SK-N-SH treated with all-trans-retinoic acid at 6 μM for 48 hours (cell line): ENCODE measurements around the gene CHFR.

Experiments used
- ATAC-seq: fragments of 200-7000 bp; cut with Tn5 transposase; 3 replicates; pipeline ENCODE4 v1.9.1; 2020; ENCODE audit warnings: mild to moderate bottlenecking, moderate library complexity
- ARNTL ChIP-seq: fragments of 450-650 bp; formaldehyde crosslinking; IDR thresholded peaks from 2 replicates; pipeline ENCODE4 v1.5.0; 2020; ENCODE audit warnings: low read depth, mild to moderate bottlenecking, moderate library complexity, borderline replicate concordance
- BACH2 ChIP-seq: fragments of 250-450 bp; sonication (Bioruptor Pico); IDR thresholded peaks from 2 replicates; pipeline ENCODE4 v1.9.0; 2021; ENCODE audit warnings: mild to moderate bottlenecking, borderline replicate concordance
- CSDC2 ChIP-seq: fragments of 250-450 bp; sonication (Bioruptor Pico); IDR thresholded peaks from 2 replicates; pipeline ENCODE4 v1.5.0; 2020; ENCODE audit warnings: mild to moderate bottlenecking, moderate library complexity
- ESRRG ChIP-seq: fragments of 250-450 bp; sonication (Bioruptor Pico); IDR thresholded peaks from 2 replicates; pipeline ENCODE4 v1.6.1; 2021; ENCODE audit warnings: mild to moderate bottlenecking
- GLIS3 ChIP-seq: fragments of 250-450 bp; sonication (Bioruptor Pico); IDR thresholded peaks from 2 replicates; pipeline ENCODE4 v1.5.0; 2020; ENCODE audit warnings: mild to moderate bottlenecking, moderate library complexity
- ISL1 ChIP-seq: fragments of 250-450 bp; sonication (Bioruptor Pico); IDR thresholded peaks from 2 replicates; pipeline ENCODE4 v2.1.2; 2022; ENCODE audit warnings: mild to moderate bottlenecking, moderate library complexity
- OSR1 ChIP-seq: fragments of 250-450 bp; sonication (Bioruptor Pico); IDR thresholded peaks from 2 replicates; pipeline ENCODE4 v1.8.0; 2022; ENCODE audit warnings: moderate library complexity, mild to moderate bottlenecking, inconsistent platforms
- PPARA ChIP-seq: fragments of 250-450 bp; sonication (Bioruptor Pico); IDR thresholded peaks from 2 replicates; pipeline ENCODE4 v1.5.0; 2020; ENCODE audit warnings: mild to moderate bottlenecking, borderline replicate concordance
- RARB ChIP-seq: fragments of 250-450 bp; sonication (Bioruptor Pico); IDR thresholded peaks from 2 replicates; pipeline ENCODE4 v1.8.0; 2021; ENCODE audit warnings: mild to moderate bottlenecking, moderate library complexity
- TCF4 ChIP-seq: fragments of 250-450 bp; sonication (Bioruptor Pico); IDR thresholded peaks from 2 replicates; pipeline ENCODE4 v1.8.0; 2021; ENCODE audit warnings: mild to moderate bottlenecking, moderate library complexity, borderline replicate concordance
- TOX ChIP-seq: fragments of 250-450 bp; sonication (Bioruptor Pico); IDR thresholded peaks from 2 replicates; pipeline ENCODE4 v1.8.0; 2021; ENCODE audit warnings: mild to moderate bottlenecking, moderate library complexity, borderline replicate concordance
- ZC3H10 ChIP-seq: fragments of 250-450 bp; sonication (Bioruptor Pico); IDR thresholded peaks from 2 replicates; pipeline ENCODE4 v1.5.1; 2021; ENCODE audit warnings: mild to moderate bottlenecking, moderate library complexity
- ZFP3 ChIP-seq: fragments of 250-450 bp; sonication (Bioruptor Pico); IDR thresholded peaks from 2 replicates; pipeline ENCODE4 v1.5.0; 2020; ENCODE audit warnings: mild to moderate bottlenecking, moderate library complexity
- ZNF70 ChIP-seq: fragments of 450-650 bp; formaldehyde crosslinking; IDR thresholded peaks from 2 replicates; pipeline ENCODE4 v1.5.0; 2020; ENCODE audit warnings: mild to moderate bottlenecking, moderate library complexity
- ZNF8 ChIP-seq: fragments of 450-650 bp; formaldehyde crosslinking; IDR thresholded peaks from 2 replicates; pipeline ENCODE4 v1.5.0; 2020; ENCODE audit warnings: mild to moderate bottlenecking, moderate library complexity
- TF ChIP-seq, protein P1 (sequence below): fragments of 250-450 bp; sonication (Bioruptor Pico); IDR thresholded peaks from 2 replicates; pipeline ENCODE4 v1.8.0; 2020; ENCODE audit warnings: mild to moderate bottlenecking, moderate library complexity, borderline replicate concordance
- TF ChIP-seq, protein P2 (sequence below): fragments of 250-450 bp; sonication (Bioruptor Pico); IDR thresholded peaks from 2 replicates; pipeline ENCODE4 v1.5.1; 2020; ENCODE audit warnings: low read depth, mild to moderate bottlenecking, moderate library complexity
- TF ChIP-seq, protein P3 (sequence below): fragments of 250-450 bp; sonication (Bioruptor Pico); IDR thresholded peaks from 2 replicates; pipeline ENCODE4 v1.5.1; 2021; ENCODE audit warnings: mild to moderate bottlenecking, moderate library complexity
- TF ChIP-seq, protein P4 (sequence below): fragments of 250-450 bp; sonication (Bioruptor Pico); IDR thresholded peaks from 2 replicates; pipeline ENCODE4 v1.5.0; 2020; ENCODE audit warnings: mild to moderate bottlenecking, moderate library complexity
- TF ChIP-seq, protein P5 (sequence below): fragments of 250-450 bp; sonication (Bioruptor Pico); IDR thresholded peaks from 2 replicates; pipeline ENCODE4 v1.8.0; 2021; ENCODE audit warnings: low read depth, mild to moderate bottlenecking, moderate library complexity, borderline replicate concordance

The CHFR gene

DNA sequence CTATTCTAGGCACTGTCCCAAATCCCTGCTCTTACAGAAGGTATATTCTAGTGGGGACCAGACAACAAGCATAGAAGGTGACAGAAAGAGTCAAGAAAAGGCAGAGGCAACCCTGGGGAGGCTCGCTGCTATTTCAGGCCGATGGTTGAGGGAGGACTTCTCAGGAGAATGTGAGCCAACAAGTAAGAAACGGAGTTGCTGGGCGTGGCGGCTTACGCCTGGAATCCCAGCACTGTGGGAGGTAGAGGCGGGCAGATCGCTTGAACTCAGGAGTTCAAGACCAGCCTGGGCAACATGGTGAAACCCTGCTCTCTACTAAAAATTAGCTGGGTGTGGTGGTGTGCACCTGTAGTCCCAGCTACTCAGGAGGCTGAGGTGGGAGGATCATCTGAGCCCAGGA is 54.1 kb downstream of the CHFR start:
- no peak for ATAC-seq
- no peak for TF ChIP-seq TCF4 (CRISPR knock-in tag)
- TF ChIP-seq, protein P1, sequence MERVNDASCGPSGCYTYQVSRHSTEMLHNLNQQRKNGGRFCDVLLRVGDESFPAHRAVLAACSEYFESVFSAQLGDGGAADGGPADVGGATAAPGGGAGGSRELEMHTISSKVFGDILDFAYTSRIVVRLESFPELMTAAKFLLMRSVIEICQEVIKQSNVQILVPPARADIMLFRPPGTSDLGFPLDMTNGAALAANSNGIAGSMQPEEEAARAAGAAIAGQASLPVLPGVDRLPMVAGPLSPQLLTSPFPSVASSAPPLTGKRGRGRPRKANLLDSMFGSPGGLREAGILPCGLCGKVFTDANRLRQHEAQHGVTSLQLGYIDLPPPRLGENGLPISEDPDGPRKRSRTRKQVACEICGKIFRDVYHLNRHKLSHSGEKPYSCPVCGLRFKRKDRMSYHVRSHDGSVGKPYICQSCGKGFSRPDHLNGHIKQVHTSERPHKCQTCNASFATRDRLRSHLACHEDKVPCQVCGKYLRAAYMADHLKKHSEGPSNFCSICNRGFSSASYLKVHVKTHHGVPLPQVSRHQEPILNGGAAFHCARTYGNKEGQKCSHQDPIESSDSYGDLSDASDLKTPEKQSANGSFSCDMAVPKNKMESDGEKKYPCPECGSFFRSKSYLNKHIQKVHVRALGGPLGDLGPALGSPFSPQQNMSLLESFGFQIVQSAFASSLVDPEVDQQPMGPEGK (CRISPR knock-in tag) = no peak
- TF ChIP-seq, protein P2, sequence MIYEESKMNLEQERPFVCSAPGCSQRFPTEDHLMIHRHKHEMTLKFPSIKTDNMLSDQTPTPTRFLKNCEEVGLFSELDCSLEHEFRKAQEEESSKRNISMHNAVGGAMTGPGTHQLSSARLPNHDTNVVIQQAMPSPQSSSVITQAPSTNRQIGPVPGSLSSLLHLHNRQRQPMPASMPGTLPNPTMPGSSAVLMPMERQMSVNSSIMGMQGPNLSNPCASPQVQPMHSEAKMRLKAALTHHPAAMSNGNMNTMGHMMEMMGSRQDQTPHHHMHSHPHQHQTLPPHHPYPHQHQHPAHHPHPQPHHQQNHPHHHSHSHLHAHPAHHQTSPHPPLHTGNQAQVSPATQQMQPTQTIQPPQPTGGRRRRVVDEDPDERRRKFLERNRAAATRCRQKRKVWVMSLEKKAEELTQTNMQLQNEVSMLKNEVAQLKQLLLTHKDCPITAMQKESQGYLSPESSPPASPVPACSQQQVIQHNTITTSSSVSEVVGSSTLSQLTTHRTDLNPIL (CRISPR knock-in tag) = no peak
- TF ChIP-seq GLIS3 (CRISPR knock-in tag) = no peak
- TF ChIP-seq BACH2 = no peak
- no peak for TF ChIP-seq ZC3H10 (CRISPR knock-in tag)
- TF ChIP-seq TOX (CRISPR knock-in tag) = no peak
- TF ChIP-seq ESRRG (CRISPR knock-in tag) = no peak
- no peak for TF ChIP-seq ZNF8 (CRISPR knock-in tag)
- TF ChIP-seq, protein P3, sequence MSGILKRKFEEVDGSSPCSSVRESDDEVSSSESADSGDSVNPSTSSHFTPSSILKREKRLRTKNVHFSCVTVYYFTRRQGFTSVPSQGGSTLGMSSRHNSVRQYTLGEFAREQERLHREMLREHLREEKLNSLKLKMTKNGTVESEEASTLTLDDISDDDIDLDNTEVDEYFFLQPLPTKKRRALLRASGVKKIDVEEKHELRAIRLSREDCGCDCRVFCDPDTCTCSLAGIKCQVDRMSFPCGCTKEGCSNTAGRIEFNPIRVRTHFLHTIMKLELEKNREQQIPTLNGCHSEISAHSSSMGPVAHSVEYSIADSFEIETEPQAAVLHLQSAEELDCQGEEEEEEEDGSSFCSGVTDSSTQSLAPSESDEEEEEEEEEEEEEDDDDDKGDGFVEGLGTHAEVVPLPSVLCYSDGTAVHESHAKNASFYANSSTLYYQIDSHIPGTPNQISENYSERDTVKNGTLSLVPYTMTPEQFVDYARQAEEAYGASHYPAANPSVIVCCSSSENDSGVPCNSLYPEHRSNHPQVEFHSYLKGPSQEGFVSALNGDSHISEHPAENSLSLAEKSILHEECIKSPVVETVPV (CRISPR knock-in tag) = no peak

DNA sequence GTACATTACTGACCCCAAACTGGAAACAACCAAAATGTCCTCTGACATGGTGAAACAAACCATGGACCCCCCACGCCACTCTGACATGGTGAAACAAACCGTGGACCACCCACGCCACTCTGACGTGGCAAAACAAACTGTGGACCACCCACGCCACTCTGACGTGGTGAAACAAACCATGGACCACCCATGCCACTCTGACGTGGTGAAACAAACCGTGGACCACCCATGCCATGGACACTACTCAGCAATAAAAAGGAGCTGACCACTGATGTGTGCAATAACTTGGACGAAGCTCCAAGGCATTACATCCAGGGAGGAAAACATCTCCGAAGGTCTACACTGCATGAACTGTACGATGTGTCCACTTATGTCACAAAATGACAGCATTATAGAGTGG is 55.6 kb downstream of the CHFR start:
- TF ChIP-seq RARB (CRISPR knock-in tag) = no peak
- TF ChIP-seq, protein P4, sequence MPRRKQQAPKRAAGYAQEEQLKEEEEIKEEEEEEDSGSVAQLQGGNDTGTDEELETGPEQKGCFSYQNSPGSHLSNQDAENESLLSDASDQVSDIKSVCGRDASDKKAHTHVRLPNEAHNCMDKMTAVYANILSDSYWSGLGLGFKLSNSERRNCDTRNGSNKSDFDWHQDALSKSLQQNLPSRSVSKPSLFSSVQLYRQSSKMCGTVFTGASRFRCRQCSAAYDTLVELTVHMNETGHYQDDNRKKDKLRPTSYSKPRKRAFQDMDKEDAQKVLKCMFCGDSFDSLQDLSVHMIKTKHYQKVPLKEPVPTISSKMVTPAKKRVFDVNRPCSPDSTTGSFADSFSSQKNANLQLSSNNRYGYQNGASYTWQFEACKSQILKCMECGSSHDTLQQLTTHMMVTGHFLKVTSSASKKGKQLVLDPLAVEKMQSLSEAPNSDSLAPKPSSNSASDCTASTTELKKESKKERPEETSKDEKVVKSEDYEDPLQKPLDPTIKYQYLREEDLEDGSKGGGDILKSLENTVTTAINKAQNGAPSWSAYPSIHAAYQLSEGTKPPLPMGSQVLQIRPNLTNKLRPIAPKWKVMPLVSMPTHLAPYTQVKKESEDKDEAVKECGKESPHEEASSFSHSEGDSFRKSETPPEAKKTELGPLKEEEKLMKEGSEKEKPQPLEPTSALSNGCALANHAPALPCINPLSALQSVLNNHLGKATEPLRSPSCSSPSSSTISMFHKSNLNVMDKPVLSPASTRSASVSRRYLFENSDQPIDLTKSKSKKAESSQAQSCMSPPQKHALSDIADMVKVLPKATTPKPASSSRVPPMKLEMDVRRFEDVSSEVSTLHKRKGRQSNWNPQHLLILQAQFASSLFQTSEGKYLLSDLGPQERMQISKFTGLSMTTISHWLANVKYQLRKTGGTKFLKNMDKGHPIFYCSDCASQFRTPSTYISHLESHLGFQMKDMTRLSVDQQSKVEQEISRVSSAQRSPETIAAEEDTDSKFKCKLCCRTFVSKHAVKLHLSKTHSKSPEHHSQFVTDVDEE (CRISPR knock-in tag) = no peak
- TF ChIP-seq OSR1 (CRISPR knock-in tag) = no peak
- TF ChIP-seq ESRRG (CRISPR knock-in tag) = no peak
- no peak for TF ChIP-seq ZFP3 (CRISPR knock-in tag)
- TF ChIP-seq CSDC2 = no peak
- no peak for TF ChIP-seq ZNF70 (CRISPR knock-in tag)
- TF ChIP-seq BACH2 = no peak
- TF ChIP-seq, protein P5, sequence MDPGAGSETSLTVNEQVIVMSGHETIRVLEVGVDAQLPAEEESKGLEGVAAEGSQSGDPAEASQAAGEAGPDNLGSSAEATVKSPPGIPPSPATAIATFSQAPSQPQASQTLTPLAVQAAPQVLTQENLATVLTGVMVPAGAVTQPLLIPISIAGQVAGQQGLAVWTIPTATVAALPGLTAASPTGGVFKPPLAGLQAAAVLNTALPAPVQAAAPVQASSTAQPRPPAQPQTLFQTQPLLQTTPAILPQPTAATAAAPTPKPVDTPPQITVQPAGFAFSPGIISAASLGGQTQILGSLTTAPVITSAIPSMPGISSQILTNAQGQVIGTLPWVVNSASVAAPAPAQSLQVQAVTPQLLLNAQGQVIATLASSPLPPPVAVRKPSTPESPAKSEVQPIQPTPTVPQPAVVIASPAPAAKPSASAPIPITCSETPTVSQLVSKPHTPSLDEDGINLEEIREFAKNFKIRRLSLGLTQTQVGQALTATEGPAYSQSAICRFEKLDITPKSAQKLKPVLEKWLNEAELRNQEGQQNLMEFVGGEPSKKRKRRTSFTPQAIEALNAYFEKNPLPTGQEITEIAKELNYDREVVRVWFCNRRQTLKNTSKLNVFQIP = no peak
- no peak for TF ChIP-seq TCF4 (CRISPR knock-in tag)
- TF ChIP-seq, protein P1 (CRISPR knock-in tag) = no peak
- no peak for TF ChIP-seq GLIS3 (CRISPR knock-in tag)
- no peak for TF ChIP-seq ZNF8 (CRISPR knock-in tag)
- no peak for TF ChIP-seq ZC3H10 (CRISPR knock-in tag)
- TF ChIP-seq ISL1 = no peak
- no peak for TF ChIP-seq PPARA (CRISPR knock-in tag)
- no peak for TF ChIP-seq ARNTL
- ATAC-seq = no peak
